ENCODE data around the gene MSANTD1.

The MSANTD1 gene

DNA sequence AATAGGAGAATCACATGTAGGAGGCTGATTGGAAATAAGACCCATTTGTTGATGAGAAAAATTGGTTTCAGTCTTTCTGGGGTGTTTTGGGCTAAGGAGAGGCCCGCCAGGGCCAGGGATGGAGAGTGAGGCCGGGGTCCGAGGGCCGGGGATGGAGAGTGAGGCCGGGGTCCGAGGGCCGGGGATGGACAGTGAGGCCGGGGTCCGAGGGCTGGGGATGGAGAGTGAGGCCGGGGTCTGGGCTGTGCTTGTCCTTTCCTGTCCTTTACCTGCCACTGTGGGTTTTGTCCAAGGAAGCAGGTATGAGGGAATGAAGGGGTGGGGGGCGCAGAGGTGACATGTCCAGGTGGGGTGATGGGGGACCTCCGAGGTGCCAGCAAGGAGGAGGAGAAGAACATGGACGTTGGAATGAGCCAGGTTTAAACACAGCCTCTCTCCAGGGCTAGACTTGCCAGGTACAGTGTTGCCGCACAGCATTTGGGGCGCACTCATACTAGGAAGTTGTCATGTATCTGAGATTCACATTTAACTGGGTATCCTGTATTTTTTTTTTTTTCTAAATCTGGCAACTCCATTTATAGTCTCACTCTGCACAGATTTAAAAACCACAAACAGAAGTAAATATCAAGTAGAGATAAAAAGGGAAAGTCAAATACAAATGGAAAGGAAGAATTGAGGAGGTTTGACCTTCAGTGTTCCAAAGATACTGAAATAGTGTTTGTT, 52.7 kb downstream of the MSANTD1 start:
- H3K27me3 ChIP-seq, result peaks cover 85% of the 10 kb centered on the region
- H3K4me3 ChIP-seq (ENCODE audit: low read depth in 1 of 2, low read length in 1 of 2), result no peak overlapping the region
- no peaks in the 10 kb centered on the region for H3K36me3 ChIP-seq
- TF ChIP-seq, protein P1, sequence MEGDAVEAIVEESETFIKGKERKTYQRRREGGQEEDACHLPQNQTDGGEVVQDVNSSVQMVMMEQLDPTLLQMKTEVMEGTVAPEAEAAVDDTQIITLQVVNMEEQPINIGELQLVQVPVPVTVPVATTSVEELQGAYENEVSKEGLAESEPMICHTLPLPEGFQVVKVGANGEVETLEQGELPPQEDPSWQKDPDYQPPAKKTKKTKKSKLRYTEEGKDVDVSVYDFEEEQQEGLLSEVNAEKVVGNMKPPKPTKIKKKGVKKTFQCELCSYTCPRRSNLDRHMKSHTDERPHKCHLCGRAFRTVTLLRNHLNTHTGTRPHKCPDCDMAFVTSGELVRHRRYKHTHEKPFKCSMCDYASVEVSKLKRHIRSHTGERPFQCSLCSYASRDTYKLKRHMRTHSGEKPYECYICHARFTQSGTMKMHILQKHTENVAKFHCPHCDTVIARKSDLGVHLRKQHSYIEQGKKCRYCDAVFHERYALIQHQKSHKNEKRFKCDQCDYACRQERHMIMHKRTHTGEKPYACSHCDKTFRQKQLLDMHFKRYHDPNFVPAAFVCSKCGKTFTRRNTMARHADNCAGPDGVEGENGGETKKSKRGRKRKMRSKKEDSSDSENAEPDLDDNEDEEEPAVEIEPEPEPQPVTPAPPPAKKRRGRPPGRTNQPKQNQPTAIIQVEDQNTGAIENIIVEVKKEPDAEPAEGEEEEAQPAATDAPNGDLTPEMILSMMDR (IDR thresholded peaks at IDR 0.05), result no peak
- no peak overlapping the region for H3K27ac ChIP-seq
- no peaks in the 10 kb centered on the region for H3K9me3 ChIP-seq
- H3K4me1 ChIP-seq (ENCODE audit: control insufficient read depth in 1 of 2, insufficient read depth in 1 of 2, low read depth in 1 of 2, low read length in 1 of 2), result no peaks in the 10 kb centered on the region

DNA sequence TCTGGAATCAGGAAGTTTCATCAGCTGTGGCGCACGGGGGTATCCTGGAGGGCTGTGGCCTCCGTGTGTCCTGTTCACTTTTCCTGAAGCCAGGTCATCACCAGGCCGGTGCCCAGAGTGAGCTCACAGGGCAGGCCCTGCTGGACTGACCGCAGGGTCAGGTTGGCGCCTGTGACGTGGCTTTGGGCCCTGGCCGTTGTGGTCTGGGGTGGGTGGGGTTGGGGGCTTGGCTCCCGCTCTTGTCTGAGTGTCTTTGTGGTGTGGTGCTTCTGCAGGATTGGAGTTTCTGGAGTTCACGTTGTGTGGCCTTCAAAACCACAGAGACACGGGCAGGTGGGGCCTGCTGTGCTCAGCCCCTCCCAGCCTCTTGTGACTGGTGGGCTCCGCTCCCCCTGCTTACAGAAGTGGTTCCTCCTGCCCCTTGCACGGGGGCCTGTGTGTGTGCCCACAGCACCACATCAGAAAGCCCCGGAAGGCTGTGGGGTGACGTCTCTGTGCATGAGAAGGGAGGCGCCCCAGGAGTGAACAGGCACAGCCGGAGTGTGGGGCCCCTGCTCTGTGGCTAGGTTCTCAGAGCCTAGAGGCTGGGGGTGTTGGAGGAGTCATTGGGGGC, 53.3 kb downstream of the MSANTD1 start:
- TF ChIP-seq, protein P1 (IDR thresholded peaks at IDR 0.05), result no peak
- Histone ChIP-seq H3K27ac (no peak overlapping the region), H3K9me3 (no peaks in the 10 kb centered on the region), H3K4me3 (ENCODE audit: low read depth in 1 of 2, low read length in 1 of 2) (no peak overlapping the region), H3K27me3 (peaks cover 80% of the 10 kb centered on the region), H3K36me3 (no peaks in the 10 kb centered on the region), H3K4me1 (ENCODE audit: control insufficient read depth in 1 of 2, insufficient read depth in 1 of 2, low read depth in 1 of 2, low read length in 1 of 2) (no peaks in the 10 kb centered on the region)

DNA sequence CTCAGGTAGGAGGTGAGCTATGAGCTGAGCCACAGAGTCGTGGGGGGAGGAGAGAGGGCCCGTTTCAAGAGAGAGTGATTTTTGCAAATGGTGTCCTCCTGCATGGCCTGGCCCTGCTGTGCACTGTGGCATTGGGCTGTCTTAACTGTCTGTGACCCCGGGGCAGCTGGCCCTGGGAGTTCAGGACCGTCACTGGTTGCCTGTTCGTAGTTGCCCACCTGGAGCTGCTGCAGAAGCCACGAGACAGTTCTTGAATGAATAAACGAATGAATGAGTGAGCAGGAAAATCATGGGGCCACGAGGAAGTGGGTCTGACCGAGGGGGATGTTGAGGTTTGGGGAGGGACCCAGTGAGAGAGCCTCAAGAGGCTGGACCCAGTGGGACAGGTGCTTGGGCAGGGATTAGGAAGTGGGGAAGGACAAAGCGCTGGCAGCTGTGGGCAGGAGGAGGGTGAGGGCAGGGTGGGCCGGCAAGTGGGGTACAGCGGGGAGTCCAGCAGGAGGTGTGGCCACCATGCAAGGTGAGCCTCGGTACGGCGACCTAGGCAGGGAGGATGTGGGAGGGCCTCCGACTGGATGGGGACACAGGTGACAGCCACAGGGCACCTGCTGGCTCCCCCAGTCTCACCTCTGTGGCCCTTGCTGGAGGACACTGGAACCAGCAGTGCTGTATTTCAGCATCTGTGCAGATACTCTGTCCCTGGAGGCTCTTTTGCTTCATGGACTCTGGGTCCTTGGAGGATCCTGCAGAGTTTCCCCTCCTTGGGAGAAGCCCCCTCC, 54.0 kb downstream of the MSANTD1 start:
- Histone ChIP-seq H3K9me3 (no peaks in the 10 kb centered on the region), H3K4me1 (ENCODE audit: control insufficient read depth in 1 of 2, insufficient read depth in 1 of 2, low read depth in 1 of 2, low read length in 1 of 2) (no peaks in the 10 kb centered on the region), H3K4me3 (ENCODE audit: low read depth in 1 of 2, low read length in 1 of 2) (no peak overlapping the region), H3K36me3 (no peaks in the 10 kb centered on the region), H3K27me3 (peaks cover 73% of the 10 kb centered on the region), H3K27ac (no peak overlapping the region)
- TF ChIP-seq, protein P1 (IDR thresholded peaks at IDR 0.05), result no peak

DNA sequence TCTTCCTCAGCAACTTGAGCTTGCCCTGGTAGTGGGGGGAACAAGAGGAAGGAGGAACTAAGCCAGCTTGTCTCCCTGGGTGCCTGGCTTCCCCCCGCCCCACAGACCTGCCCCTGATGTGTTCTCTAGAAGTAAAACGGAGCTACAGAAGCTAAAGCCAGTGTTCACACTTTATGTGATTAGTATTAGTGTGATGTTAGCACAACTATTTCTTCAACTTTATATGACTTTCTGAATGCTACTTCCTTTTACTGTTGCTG, 54.5 kb downstream of the MSANTD1 start:
- H3K4me3 ChIP-seq (ENCODE audit: low read depth in 1 of 2, low read length in 1 of 2), result no peak overlapping the region

DNA sequence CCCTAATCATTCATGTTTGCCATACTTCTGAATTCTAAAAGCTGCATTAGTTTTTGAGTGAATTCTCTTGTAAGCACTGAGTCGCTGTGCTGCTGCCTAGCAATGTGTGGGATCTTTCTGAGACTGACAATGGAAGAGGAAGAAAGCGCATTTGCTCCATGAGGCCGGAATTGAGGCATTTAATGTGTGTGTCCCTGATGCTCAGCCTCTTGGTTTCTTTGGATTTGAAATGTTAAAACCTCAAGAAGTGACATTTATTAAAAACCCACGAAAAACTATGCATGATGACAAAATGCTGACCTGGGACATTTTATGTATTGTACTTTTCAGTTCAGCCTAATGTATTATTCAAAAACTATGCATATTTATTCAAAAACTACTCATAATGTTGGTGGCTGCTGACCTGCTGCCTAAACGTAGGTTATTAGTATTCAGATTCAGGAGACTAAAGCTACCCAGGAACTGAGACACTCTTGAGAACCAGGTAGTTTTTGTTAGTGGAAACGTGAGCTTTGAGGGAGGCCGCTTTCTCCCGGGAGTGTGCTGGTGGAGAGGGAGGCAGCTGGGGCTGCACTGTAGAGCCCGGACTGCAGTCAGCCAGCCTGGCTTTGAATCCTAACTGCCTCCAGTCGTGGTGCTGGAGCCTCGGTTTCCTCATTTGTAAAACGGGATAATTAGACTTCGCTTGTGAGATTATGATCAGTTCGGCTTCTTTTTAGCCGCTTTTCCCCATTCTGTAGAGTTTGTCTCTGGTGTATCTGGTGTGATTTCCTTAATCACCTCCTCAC, 55.2 kb downstream of the MSANTD1 start:
- Histone ChIP-seq H3K27ac (no peak overlapping the region), H3K4me1 (ENCODE audit: control insufficient read depth in 1 of 2, insufficient read depth in 1 of 2, low read depth in 1 of 2, low read length in 1 of 2) (no peaks in the 10 kb centered on the region), H3K27me3 (peaks cover 65% of the 10 kb centered on the region), H3K9me3 (no peaks in the 10 kb centered on the region), H3K36me3 (no peaks in the 10 kb centered on the region), H3K4me3 (ENCODE audit: low read depth in 1 of 2, low read length in 1 of 2) (no peak overlapping the region)
- TF ChIP-seq, protein P1 (IDR thresholded peaks at IDR 0.05), result no peak

More for the DNA sequence above, 54.5 kb downstream of the MSANTD1 start:
- Histone ChIP-seq H3K4me1 (ENCODE audit: control insufficient read depth in 1 of 2, insufficient read depth in 1 of 2, low read depth in 1 of 2, low read length in 1 of 2) (no peaks in the 10 kb centered on the region), H3K9me3 (no peaks in the 10 kb centered on the region), H3K36me3 (no peaks in the 10 kb centered on the region), H3K27me3 (peaks cover 71% of the 10 kb centered on the region), H3K27ac (no peak overlapping the region)
- TF ChIP-seq, protein P1 (IDR thresholded peaks at IDR 0.05), result no peak

All from neutrophil (primary cell).